ENCODE measurements around the gene RNF41.
"Not testable (repeated sequence)": the region's sequence is repeated elsewhere in the genome, so short reads cannot be mapped to it uniquely, and the experiment has no call there.

RNF41 gene

DNA sequence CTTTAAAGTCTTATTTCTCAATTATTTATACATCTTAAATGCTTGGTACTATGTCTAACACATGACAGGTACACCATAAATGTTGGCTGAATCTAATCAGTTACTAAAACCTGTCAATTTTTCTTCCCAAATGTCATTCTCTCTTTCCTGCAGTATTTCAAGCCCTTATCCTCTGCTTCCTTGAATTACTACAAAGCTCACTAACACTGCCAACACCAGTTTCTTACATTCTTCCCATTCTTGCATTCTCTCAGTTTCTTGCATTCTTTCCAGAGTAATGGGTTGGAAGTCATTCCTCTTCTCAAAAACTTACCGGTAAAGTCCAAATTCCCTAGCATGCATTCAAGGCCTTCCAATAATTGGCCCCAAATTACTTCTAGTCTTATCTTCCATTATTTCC lies 22.9 kb downstream of the RNF41 start:
- Histone ChIP-seq H3K9me3 (ENCODE audit: insufficient read depth, low read length) (no peaks in the 10 kb centered on the region), H4K20me1 (ENCODE audit: low read depth, low read length) (no peaks in the 10 kb centered on the region), H3F3A (ENCODE audit: insufficient read depth) (peaks cover 7% of the 10 kb centered on the region; the same call in 1 of the 2 replicates)

DNA sequence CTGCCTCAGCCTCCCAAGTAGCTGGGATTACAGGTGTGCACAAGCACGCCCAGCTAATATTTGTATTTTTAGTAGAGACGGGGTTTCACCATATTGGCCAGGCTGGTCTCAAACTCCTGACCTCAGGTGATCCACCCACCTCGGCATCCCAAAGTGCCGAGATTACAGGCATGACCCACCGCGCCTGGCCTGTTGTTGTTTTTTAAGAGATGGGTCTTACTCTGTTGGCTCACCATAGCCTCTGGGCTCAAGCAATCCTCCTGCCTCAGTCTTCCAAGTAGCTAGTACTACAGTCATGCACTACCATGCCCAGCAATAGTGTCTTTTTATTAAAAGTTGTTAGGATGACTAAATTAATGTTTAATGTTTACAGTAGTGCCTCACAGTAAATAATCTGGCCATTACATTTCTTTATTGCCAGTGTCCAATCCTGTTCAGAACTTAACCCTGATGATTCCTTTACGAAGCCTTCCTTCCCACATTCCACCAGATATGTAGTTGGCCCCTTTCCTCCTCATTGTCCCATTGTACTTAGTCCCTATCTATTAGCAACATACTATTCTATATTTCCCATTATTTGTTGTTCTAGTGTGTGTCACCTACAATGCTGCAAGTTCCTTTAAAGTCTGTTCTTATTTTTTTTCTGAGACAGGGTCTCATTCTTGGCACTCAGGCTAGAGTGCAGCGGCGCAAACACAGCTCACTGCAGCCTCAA lies 23.6 kb downstream of the RNF41 start:
- no peaks in the 10 kb centered on the region for H3K27me3 ChIP-seq (ENCODE audit: low read length)
- no peaks in the 10 kb centered on the region for H4K20me1 ChIP-seq (ENCODE audit: low read depth, low read length)
- no peak overlapping the region for H3K4me3 ChIP-seq (ENCODE audit: insufficient read depth, low read length, poor library complexity, severe bottlenecking)
- H3K9me2 ChIP-seq (replicated peaks; ENCODE audit: insufficient read depth, low read length) = no peaks in the 10 kb centered on the region
- no peaks in the 10 kb centered on the region for H3K79me2 ChIP-seq (ENCODE audit: insufficient read depth, low read length)
- no peak overlapping the region for H3K27ac ChIP-seq (ENCODE audit: low read depth, low read length)
- H3K36me3 ChIP-seq (ENCODE audit: low read length) = no peaks in the 10 kb centered on the region
- no peak overlapping the region for H2AFZ ChIP-seq (ENCODE audit: low read depth, low read length, severe bottlenecking)
- H3K9ac ChIP-seq (ENCODE audit: low read length) = no peak overlapping the region
- TF ChIP-seq, protein P1, sequence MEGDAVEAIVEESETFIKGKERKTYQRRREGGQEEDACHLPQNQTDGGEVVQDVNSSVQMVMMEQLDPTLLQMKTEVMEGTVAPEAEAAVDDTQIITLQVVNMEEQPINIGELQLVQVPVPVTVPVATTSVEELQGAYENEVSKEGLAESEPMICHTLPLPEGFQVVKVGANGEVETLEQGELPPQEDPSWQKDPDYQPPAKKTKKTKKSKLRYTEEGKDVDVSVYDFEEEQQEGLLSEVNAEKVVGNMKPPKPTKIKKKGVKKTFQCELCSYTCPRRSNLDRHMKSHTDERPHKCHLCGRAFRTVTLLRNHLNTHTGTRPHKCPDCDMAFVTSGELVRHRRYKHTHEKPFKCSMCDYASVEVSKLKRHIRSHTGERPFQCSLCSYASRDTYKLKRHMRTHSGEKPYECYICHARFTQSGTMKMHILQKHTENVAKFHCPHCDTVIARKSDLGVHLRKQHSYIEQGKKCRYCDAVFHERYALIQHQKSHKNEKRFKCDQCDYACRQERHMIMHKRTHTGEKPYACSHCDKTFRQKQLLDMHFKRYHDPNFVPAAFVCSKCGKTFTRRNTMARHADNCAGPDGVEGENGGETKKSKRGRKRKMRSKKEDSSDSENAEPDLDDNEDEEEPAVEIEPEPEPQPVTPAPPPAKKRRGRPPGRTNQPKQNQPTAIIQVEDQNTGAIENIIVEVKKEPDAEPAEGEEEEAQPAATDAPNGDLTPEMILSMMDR (IDR thresholded peaks at IDR 0.05; ENCODE audit: insufficient read depth, low read length, poor library complexity, severe bottlenecking) = no peak
- no peak for TF ChIP-seq EZH2phosphoT487 (conservative IDR thresholded peaks at IDR 0.05; ENCODE audit: low read length)
- H3F3A ChIP-seq (ENCODE audit: insufficient read depth) = peaks cover 7% of the 10 kb centered on the region; the same call in 1 of the 2 replicates
- H3K9me3 ChIP-seq (ENCODE audit: insufficient read depth, low read length) = no peaks in the 10 kb centered on the region
- no peak overlapping the region for H3K4me2 ChIP-seq (ENCODE audit: low read depth, low read length, poor library complexity, severe bottlenecking)

More for the DNA sequence above, 22.9 kb downstream of the RNF41 start:
- Histone ChIP-seq H3K27ac (ENCODE audit: low read depth, low read length) (no peak overlapping the region), H3K27me3 (ENCODE audit: low read length) (no peaks in the 10 kb centered on the region), H3K9ac (ENCODE audit: low read length) (no peak overlapping the region), H2AFZ (ENCODE audit: low read depth, low read length, severe bottlenecking) (no peak overlapping the region), H3K36me3 (ENCODE audit: low read length) (no peaks in the 10 kb centered on the region), H3K4me2 (ENCODE audit: low read depth, low read length, poor library complexity, severe bottlenecking) (no peak overlapping the region), H3K79me2 (ENCODE audit: insufficient read depth, low read length) (no peaks in the 10 kb centered on the region), H3K9me2 (replicated peaks; ENCODE audit: insufficient read depth, low read length) (no peaks in the 10 kb centered on the region), H3K4me3 (ENCODE audit: insufficient read depth, low read length, poor library complexity, severe bottlenecking) (no peak overlapping the region)
- TF ChIP-seq, protein P1 (IDR thresholded peaks at IDR 0.05; ENCODE audit: insufficient read depth, low read length, poor library complexity, severe bottlenecking) = no peak
- no peak for TF ChIP-seq EZH2phosphoT487 (conservative IDR thresholded peaks at IDR 0.05; ENCODE audit: low read length)

DNA sequence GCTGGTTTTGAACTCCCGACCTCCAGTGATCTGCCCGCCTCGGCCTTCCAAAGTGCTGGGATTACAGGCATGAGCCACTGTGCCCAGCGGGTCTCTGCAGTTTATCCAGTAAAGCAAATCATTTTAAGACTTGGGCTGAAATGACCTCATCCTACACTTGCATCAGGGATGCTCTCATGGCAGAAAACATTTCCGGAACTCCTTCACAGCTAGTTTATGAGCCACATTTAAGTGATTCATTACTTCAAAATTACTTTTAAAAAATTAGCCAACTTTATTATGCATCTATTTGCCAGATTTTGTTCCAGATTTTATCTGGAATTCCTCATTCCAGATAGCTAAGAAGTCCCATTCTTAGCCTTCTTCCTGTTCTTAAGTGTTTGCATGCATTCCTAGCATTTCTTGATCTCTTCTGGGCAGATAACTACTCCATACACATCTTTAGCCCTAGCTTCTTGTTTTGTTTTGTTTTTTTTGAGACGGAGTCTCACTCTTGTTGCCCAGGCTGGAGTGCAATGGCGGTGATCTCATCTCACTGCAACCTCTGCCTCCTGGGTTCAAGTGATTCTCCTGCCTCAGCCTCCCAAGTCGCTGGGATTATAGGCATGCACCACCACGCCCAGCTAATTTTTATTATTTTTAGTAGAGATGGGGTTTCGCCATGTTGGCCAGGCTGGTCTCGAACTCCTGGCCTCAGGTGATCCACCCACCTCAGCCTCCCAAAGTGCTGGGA lies 24.7 kb downstream of the RNF41 start:
- not testable (repeated sequence) for H2AFZ ChIP-seq (ENCODE audit: low read depth, low read length, severe bottlenecking); H3K9me2 ChIP-seq (replicated peaks; ENCODE audit: insufficient read depth, low read length); H3K79me2 ChIP-seq (ENCODE audit: insufficient read depth, low read length); H3K27me3 ChIP-seq (ENCODE audit: low read length); H3K4me2 ChIP-seq (ENCODE audit: low read depth, low read length, poor library complexity, severe bottlenecking); H3K9ac ChIP-seq (ENCODE audit: low read length); H4K20me1 ChIP-seq (ENCODE audit: low read depth, low read length); H3K9me3 ChIP-seq (ENCODE audit: insufficient read depth, low read length); H3K4me3 ChIP-seq (ENCODE audit: insufficient read depth, low read length, poor library complexity, severe bottlenecking); H3K36me3 ChIP-seq (ENCODE audit: low read length); H3K27ac ChIP-seq (ENCODE audit: low read depth, low read length)
- peaks cover 10% of the 10 kb centered on the region; the same call in 1 of the 2 replicates for H3F3A ChIP-seq (ENCODE audit: insufficient read depth)

Data from SU-DHL-6 (cell line).